ENCODE data around the gene ATRAID.

Gene ATRAID

DNA sequence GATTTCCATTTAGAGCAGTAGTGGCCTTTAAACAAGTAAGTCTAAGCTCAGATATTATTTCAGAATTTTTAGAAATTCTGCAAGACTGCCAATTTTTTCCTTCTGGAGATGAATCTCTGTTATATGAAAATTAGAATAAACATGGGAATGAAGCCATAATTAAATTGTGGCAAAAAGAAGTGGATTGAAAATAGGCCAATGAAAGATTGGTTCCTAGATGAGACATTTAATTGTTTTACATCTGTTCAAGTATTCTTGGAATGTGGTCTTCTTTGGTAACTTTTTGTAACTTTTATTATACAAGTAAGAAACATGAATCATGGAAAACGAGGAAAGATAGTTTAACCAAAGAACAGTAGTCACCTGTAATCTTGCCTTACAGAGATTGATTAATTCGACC, 15.7 kb downstream of the ATRAID start:
- no peak for TF ChIP-seq POLR2A (IDR thresholded peaks at IDR 0.05; ENCODE audit: low read depth, low read length)
- no peak for TF ChIP-seq TAF1 (IDR thresholded peaks at IDR 0.05; ENCODE audit: borderline replicate concordance, low read depth, low read length)
- TF ChIP-seq POLR2AphosphoS5 (IDR thresholded peaks at IDR 0.05; ENCODE audit: low read depth, low read length) = no peak
- no peak for DNase-seq (ENCODE audit: insufficient read length)
- no peak for FAIRE-seq

DNA sequence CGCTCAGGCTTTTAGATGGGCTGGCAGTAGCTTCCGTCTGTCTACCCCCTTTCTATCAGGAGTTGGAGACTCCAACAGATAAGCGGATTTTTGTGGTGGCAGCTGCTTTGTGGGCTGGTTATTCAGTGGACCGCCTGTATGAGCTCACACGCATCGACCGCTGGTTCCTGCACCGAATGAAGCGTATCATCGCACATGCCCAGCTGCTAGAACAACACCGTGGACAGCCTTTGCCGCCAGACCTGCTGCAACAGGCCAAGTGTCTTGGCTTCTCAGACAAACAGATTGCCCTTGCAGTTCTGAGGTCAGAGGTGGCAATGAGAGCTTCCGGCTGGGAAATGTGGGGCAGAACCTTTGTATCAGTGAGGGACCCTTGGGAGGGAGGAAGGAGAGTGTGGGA, 20.1 kb downstream of the ATRAID start:
- no peak for DNase-seq (ENCODE audit: insufficient read length)
- TF ChIP-seq TAF1 (IDR thresholded peaks at IDR 0.05; ENCODE audit: borderline replicate concordance, low read depth, low read length) (no peak), POLR2A (IDR thresholded peaks at IDR 0.05; ENCODE audit: low read depth, low read length) (no peak), POLR2AphosphoS5 (IDR thresholded peaks at IDR 0.05; ENCODE audit: low read depth, low read length) (no peak)
- no peak for FAIRE-seq

DNA sequence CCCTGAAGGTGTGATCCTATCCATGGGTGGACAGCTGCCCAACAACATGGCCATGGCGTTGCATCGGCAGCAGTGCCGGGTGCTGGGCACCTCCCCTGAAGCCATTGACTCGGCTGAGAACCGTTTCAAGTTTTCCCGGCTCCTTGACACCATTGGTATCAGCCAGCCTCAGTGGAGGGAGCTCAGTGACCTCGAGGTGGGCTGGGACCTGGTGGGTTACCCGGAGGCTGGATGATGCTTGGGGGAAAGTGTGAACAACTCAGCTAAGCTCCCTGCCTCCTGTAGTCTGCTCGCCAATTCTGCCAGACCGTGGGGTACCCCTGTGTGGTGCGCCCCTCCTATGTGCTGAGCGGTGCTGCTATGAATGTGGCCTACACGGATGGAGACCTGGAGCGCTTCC, 21.5 kb downstream of the ATRAID start:
- FAIRE-seq = no peak
- DNase-seq (ENCODE audit: insufficient read length) = no peak
- TF ChIP-seq POLR2A (IDR thresholded peaks at IDR 0.05; ENCODE audit: low read depth, low read length) (no peak), TAF1 (IDR thresholded peaks at IDR 0.05; ENCODE audit: borderline replicate concordance, low read depth, low read length) (no peak), POLR2AphosphoS5 (IDR thresholded peaks at IDR 0.05; ENCODE audit: low read depth, low read length) (no peak)

DNA sequence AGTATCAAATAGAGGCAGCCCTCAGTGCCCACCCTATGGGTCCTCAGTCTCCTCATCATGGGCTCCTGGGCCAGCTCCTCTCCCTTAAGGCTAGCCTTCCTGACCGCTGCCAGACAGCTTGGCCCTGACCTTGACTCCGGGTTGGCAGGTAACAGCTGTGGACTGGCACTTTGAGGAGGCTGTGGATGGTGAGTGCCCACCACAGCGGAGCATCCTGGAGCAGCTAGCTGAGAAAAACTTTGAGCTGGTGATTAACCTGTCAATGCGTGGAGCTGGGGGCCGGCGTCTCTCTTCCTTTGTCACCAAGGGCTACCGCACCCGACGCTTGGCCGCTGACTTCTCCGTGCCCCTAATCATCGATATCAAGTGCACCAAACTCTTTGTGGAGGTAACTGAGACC, 24.3 kb downstream of the ATRAID start:
- TF ChIP-seq TAF1 (IDR thresholded peaks at IDR 0.05; ENCODE audit: borderline replicate concordance, low read depth, low read length) (no peak), POLR2AphosphoS5 (IDR thresholded peaks at IDR 0.05; ENCODE audit: low read depth, low read length) (no peak), POLR2A (IDR thresholded peaks at IDR 0.05; ENCODE audit: low read depth, low read length) (no peak)
- no peak for DNase-seq (ENCODE audit: insufficient read length)
- FAIRE-seq = no peak

DNA sequence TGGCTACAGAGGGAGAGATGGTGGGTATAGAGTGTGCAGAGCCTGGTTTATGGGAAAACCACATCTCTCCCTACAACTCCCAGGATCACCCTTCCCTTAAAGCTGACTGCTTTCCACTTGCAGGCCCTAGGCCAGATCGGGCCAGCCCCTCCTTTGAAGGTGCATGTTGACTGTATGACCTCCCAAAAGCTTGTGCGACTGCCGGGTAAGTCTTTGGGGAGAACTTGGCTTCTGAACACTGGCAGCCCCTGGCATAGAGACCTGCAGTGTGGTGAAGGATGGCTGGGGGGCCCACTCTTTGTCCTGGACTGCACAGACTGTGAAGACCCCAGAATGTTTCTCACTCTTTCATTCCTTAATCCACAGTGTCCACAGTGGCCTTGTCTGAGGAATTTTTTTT, 24.8 kb downstream of the ATRAID start:
- FAIRE-seq (no peak), DNase-seq (ENCODE audit: insufficient read length) (no peak)
- TF ChIP-seq POLR2A (IDR thresholded peaks at IDR 0.05; ENCODE audit: low read depth, low read length) (no peak), TAF1 (IDR thresholded peaks at IDR 0.05; ENCODE audit: borderline replicate concordance, low read depth, low read length) (no peak)

DNA sequence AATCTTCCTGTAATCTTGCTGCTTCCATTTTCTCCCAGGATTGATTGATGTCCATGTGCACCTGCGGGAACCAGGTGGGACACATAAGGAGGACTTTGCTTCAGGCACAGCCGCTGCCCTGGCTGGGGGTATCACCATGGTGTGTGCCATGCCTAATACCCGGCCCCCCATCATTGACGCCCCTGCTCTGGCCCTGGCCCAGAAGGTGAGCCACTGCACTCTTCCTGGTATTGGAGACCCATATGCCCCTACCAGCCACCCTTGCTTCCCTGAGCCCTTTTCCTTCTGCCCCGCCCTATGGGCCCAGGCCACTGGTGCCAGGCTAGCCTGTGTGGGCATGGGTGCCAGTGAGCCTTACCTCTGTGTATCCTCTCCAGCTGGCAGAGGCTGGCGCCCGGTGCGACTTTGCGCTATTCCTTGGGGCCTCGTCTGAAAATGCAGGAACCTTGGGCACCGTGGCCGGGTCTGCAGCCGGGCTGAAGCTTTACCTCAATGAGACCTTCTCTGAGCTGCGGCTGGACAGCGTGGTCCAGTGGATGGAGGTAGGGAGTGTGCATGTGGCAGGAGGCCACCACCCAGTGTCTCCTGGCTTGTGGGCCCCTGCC, 25.6 kb downstream of the ATRAID start:
- FAIRE-seq = no peak
- DNase-seq (ENCODE audit: insufficient read length) = no peak
- TF ChIP-seq POLR2AphosphoS5 (IDR thresholded peaks at IDR 0.05; ENCODE audit: low read depth, low read length) = no peak
- TF ChIP-seq TAF1 (IDR thresholded peaks at IDR 0.05; ENCODE audit: borderline replicate concordance, low read depth, low read length) = no peak
- no peak for TF ChIP-seq POLR2A (IDR thresholded peaks at IDR 0.05; ENCODE audit: low read depth, low read length)

DNA sequence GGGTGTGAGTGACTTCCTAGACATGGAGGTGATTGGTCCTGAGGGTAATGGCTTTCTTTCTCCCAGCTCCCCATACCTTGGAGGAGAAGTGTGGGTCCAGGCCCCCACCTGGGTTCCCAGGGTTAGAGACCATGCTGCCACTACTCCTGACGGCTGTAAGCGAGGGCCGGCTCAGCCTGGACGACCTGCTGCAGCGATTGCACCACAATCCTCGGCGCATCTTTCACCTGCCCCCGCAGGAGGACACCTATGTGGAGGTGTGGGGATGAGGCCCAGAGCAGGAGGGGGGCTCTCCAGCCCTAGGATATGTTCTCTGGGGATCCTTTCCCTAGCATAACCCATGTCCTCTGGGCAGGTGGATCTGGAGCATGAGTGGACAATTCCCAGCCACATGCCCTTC, 27.1 kb downstream of the ATRAID start:
- TF ChIP-seq POLR2A (IDR thresholded peaks at IDR 0.05; ENCODE audit: low read depth, low read length) (no peak), POLR2AphosphoS5 (IDR thresholded peaks at IDR 0.05; ENCODE audit: low read depth, low read length) (no peak), TAF1 (IDR thresholded peaks at IDR 0.05; ENCODE audit: borderline replicate concordance, low read depth, low read length) (no peak)
- DNase-seq (ENCODE audit: insufficient read length) (no peak), FAIRE-seq (no peak)

DNA sequence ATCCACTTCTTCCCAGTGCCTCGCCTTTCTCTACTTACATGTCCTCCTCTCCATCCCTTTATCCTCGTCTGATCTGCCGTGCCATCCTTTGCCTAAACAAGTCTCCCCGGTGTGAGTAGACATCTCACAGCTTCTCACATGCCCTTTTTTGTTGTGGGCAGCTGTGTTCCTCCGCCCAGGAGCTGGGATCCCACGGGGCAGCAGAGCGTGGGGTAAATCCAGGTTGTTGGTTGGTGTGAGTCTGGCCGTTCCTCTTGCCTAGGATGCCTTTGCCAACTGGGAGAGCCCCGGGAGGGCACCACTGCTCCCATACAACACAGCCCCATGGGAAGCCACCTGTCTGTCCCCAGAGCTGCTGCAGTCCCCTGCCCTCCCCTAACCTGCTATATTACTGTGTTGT, 28.6 kb downstream of the ATRAID start:
- TF ChIP-seq POLR2A (IDR thresholded peaks at IDR 0.05; ENCODE audit: low read depth, low read length) (no peak), POLR2AphosphoS5 (IDR thresholded peaks at IDR 0.05; ENCODE audit: low read depth, low read length) (no peak), TAF1 (IDR thresholded peaks at IDR 0.05; ENCODE audit: borderline replicate concordance, low read depth, low read length) (no peak)
- DNase-seq (ENCODE audit: insufficient read length) (no peak), FAIRE-seq (no peak)

DNA sequence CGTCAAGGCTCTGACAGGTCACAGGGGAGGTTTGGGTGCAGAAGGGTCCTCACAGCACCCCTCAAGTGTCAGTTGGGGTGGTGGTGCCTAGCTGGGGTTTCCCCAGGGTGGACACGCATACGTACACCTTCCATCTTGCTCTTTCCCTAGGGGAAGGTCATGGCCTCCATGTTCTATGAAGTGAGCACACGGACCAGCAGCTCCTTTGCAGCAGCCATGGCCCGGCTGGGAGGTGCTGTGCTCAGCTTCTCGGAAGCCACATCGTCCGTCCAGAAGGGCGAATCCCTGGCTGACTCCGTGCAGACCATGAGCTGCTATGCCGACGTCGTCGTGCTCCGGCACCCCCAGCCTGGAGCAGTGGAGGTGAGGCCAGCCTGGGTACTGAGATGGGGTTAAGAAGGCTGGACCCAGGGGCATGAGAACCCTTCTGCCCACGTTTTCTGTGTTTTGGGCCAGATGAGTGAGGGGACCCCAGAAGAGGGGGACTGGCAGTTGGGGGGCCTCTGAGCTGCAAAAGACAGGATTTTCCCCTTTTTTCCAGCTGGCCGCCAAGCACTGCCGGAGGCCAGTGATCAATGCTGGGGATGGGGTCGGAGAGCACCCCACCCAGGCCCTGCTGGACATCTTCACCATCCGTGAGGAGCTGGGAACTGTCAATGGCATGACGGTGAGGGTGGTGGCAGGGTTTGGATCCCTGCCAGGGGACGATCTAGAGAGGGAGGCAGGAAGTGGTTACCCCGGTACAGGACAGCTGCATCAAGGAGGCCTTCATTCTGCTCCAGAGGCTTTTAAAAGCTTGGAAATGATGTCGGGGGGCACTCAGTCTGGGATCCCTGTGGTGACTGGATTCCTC, 30.1 kb downstream of the ATRAID start:
- FAIRE-seq (no peak), DNase-seq (ENCODE audit: insufficient read length) (no peak)
- TF ChIP-seq POLR2AphosphoS5 (IDR thresholded peaks at IDR 0.05; ENCODE audit: low read depth, low read length) (no peak), POLR2A (IDR thresholded peaks at IDR 0.05; ENCODE audit: low read depth, low read length) (no peak), TAF1 (IDR thresholded peaks at IDR 0.05; ENCODE audit: borderline replicate concordance, low read depth, low read length) (no peak)

DNA sequence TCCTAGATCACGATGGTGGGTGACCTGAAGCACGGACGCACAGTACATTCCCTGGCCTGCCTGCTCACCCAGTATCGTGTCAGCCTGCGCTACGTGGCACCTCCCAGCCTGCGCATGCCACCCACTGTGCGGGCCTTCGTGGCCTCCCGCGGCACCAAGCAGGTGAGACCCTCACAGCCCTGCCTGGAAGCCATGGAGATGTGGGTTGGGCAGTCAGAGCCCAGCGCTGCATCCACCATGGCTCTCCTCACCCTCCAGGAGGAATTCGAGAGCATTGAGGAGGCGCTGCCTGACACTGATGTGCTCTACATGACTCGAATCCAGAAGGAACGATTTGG, 30.7 kb downstream of the ATRAID start:
- FAIRE-seq = no peak
- TF ChIP-seq POLR2A (IDR thresholded peaks at IDR 0.05; ENCODE audit: low read depth, low read length) (no peak), POLR2AphosphoS5 (IDR thresholded peaks at IDR 0.05; ENCODE audit: low read depth, low read length) (no peak), TAF1 (IDR thresholded peaks at IDR 0.05; ENCODE audit: borderline replicate concordance, low read depth, low read length) (no peak)
- DNase-seq (ENCODE audit: insufficient read length) = no peak

DNA sequence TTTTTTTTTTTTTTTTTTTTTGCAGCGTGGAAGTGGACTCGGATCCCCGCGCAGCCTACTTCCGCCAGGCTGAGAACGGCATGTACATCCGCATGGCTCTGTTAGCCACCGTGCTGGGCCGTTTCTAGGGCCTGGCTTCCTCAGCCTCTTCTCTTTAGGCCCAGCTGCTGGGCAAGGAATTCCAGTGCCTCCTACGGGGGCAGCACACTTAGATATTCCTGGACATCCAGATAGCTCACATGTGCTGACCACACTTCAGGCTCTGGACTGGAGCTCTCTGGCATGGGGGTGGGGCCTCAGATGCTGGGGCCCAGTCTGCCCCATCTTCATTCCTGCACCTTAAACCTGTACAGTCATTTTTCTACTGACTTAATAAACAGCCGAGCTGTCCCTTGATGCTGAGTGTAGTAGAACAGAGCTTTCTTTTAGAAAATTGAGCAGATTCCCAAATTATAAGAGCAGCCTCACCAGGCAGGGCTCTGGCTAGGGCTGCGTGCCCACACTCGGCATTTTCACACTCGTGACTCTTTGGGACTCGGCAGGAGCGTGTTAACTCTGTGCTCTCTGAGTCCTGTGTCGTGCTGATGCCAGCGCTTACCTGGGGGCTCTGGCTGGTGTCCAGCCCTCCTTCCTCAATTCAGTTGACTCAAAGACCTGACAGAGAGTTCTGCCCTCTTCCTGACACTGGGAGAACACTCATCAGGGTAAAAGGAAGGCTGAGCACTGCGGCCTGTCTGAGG, 31.7 kb downstream of the ATRAID start:
- no peak for FAIRE-seq
- DNase-seq (ENCODE audit: insufficient read length) = no peak

More for the DNA sequence above, 31.7 kb downstream of the ATRAID start:
- TF ChIP-seq POLR2AphosphoS5 (IDR thresholded peaks at IDR 0.05; ENCODE audit: low read depth, low read length) (no peak), TAF1 (IDR thresholded peaks at IDR 0.05; ENCODE audit: borderline replicate concordance, low read depth, low read length) (no peak), POLR2A (IDR thresholded peaks at IDR 0.05; ENCODE audit: low read depth, low read length) (no peak)
